HepG2 (cell line): ENCODE data around the gene HEPACAM. TPM values are rescaled to one million over a fixed set of nuclear protein-coding genes. Genes with fewer than 3 reads are reported as not detected.

Source experiments
- CBFB ChIP-seq: sonication (generic); formaldehyde crosslinking; IDR thresholded peaks from 2 replicates; pipeline ENCODE4 v1.4.0; 2020; ENCODE audit warnings: missing genetic modification reagents
- CEBPB ChIP-seq: IDR thresholded peaks from 2 replicates; pipeline ENCODE4 v1.6.1; 2011; ENCODE audit warnings: low read depth, low read length, improper control_type of control experiment, borderline replicate concordance
- CREM ChIP-seq, 2 experiments: sonication (generic) in 1 of 2; formaldehyde crosslinking in 1 of 2; IDR thresholded peaks; 2 replicates each; pipeline versions ENCODE4 v1.4.0 to v1.6.1; 2016 to 2020; ENCODE audit warnings: antibody characterized with exemption in 1 of 2, mild to moderate bottlenecking in 1 of 2, missing genetic modification reagents in 1 of 2
- HNF4A ChIP-seq: sonication (generic); formaldehyde crosslinking; IDR thresholded peaks from 2 replicates; pipeline ENCODE4 v1.4.0; 2020; ENCODE audit warnings: missing genetic modification reagents
- JARID2 ChIP-seq: sonication (generic); formaldehyde crosslinking; IDR thresholded peaks from 2 replicates; pipeline ENCODE4 v1.8.1; 2023; ENCODE audit warnings: missing genetic modification reagents, inconsistent platforms; ENCODE audit not compliant: insufficient replicate concordance
- MED1 ChIP-seq: sonication (generic); formaldehyde crosslinking; IDR thresholded peaks from 2 replicates; pipeline ENCODE4 v1.4.0; 2020; ENCODE audit warnings: missing genetic modification reagents
- NCOA2 ChIP-seq: sonication (generic); formaldehyde crosslinking; IDR thresholded peaks from 2 replicates; pipeline ENCODE4 v1.8.0; 2022; ENCODE audit warnings: inconsistent platforms
- SNRNP70 ChIP-seq: fragments of 200-400 bp; formaldehyde crosslinking; IDR thresholded peaks from 2 replicates; pipeline ENCODE4 v1.6.1; 2017; ENCODE audit warnings: mild to moderate bottlenecking, low read depth, low read length, moderate library complexity
- TAF15 ChIP-seq: fragments of 200-400 bp; formaldehyde crosslinking; IDR thresholded peaks from one replicate; pipeline ENCODE4 v1.6.1; 2018; ENCODE audit warnings: mild to moderate bottlenecking, low read depth, low read length; ENCODE audit not compliant: poor library complexity, severe bottlenecking
- TCF7 ChIP-seq: sonication (generic); IDR thresholded peaks from 2 replicates; pipeline ENCODE4 v1.6.1; 2016; ENCODE audit warnings: antibody characterized with exemption, low read depth
- ZKSCAN1 ChIP-seq: fragments of 150-350 bp; IDR thresholded peaks from 2 replicates; pipeline ENCODE4 v1.6.1; 2014; ENCODE audit warnings: low read length
- ZNF329 ChIP-seq: sonication (generic); formaldehyde crosslinking; IDR thresholded peaks from 2 replicates; pipeline ENCODE4 v1.9.0; 2021; ENCODE audit warnings: low read depth, mild to moderate bottlenecking, missing genetic modification reagents
- ZNF33B ChIP-seq: sonication (generic); formaldehyde crosslinking; IDR thresholded peaks from 2 replicates; pipeline ENCODE4 v1.5.1; 2020; ENCODE audit warnings: mild to moderate bottlenecking, missing genetic modification reagents
- ZNF468 ChIP-seq: sonication (generic); formaldehyde crosslinking; IDR thresholded peaks from 2 replicates; pipeline ENCODE4 v1.8.0; 2022; ENCODE audit warnings: mild to moderate bottlenecking, moderate library complexity, missing genetic modification reagents
- ZNF510 ChIP-seq: sonication (generic); formaldehyde crosslinking; IDR thresholded peaks from 2 replicates; pipeline ENCODE4 v1.4.0; 2020; ENCODE audit warnings: low read depth, mild to moderate bottlenecking, missing genetic modification reagents
- ZNF589 ChIP-seq: sonication (generic); formaldehyde crosslinking; conservative IDR thresholded peaks from 2 replicates; pipeline ENCODE4 v1.8.0; 2022; ENCODE audit warnings: mild to moderate bottlenecking, moderate library complexity, missing genetic modification reagents
- ZNF605 ChIP-seq: sonication (generic); formaldehyde crosslinking; IDR thresholded peaks from 2 replicates; pipeline ENCODE4 v1.8.0; 2022; ENCODE audit warnings: mild to moderate bottlenecking, missing genetic modification reagents
- ZNF614 ChIP-seq: IDR thresholded peaks from 2 replicates; pipeline ENCODE4 v1.6.1; 2018; ENCODE audit warnings: missing biosample characterization, missing genetic modification reagents, inconsistent platforms, borderline replicate concordance
- ZNF652 ChIP-seq: IDR thresholded peaks from 2 replicates; pipeline ENCODE4 v1.6.1; 2016; ENCODE audit warnings: low read depth, borderline replicate concordance
- ZNF724P ChIP-seq: sonication (generic); formaldehyde crosslinking; IDR thresholded peaks from 2 replicates; pipeline ENCODE4 v1.8.0; 2022; ENCODE audit warnings: missing genetic modification reagents, borderline replicate concordance
- ZNF773 ChIP-seq: sonication (generic); formaldehyde crosslinking; IDR thresholded peaks from 2 replicates; pipeline ENCODE4 v1.4.0; 2020; ENCODE audit warnings: missing genetic modification reagents, borderline replicate concordance
- ZSCAN12 ChIP-seq: sonication (generic); formaldehyde crosslinking; IDR thresholded peaks from 2 replicates; pipeline ENCODE4 v1.9.0; 2021; ENCODE audit warnings: mild to moderate bottlenecking, missing genetic modification reagents
- polyA plus RNA-seq, 8 experiments: library from polyadenylated mRNA; depleted of rRNA in 3 of 8; stranded (reverse) in 7 of 8; unstranded in 1 of 8; fragments of >200 nt; fragmentation: Illumina TruSeq in 4 of 8; extraction: Trizol in 4 of 8; gene quantifications; 2 replicates each; pipeline versions ENCODE4 v1.2.1 to v1.2.3, GENCODE V29; 2011 to 2016; ENCODE audit warnings: low read depth in 4 of 8, missing spikeins in 1 of 8, mixed read lengths in 1 of 8; ENCODE audit not compliant: insufficient read depth in 1 of 8
- total RNA-seq, 5 experiments: library from RNA; depleted of rRNA; stranded (reverse); fragments of >200 nt; fragmentation: Illumina TruSeq; extraction: Trizol; gene quantifications; 2 replicates each; pipeline ENCODE4 v1.2.3, GENCODE V29; 2016; ENCODE audit warnings: low read depth in 1 of 5
- TF ChIP-seq, protein P1 (sequence below): sonication (generic); formaldehyde crosslinking; IDR thresholded peaks from 2 replicates; pipeline ENCODE4 v1.5.0; 2020; ENCODE audit warnings: mild to moderate bottlenecking, missing genetic modification reagents, moderate library complexity
- TF ChIP-seq, protein P2 (sequence below): IDR thresholded peaks from 2 replicates; pipeline ENCODE4 v1.6.1; 2016; ENCODE audit warnings: missing biosample characterization, missing genetic modification reagents, low read depth
- TF ChIP-seq, protein P3 (sequence below): sonication (generic); formaldehyde crosslinking; IDR thresholded peaks from 2 replicates; pipeline ENCODE4 v1.4.0; 2020; ENCODE audit warnings: missing genetic modification reagents, borderline replicate concordance

HEPACAM gene
- total and polyA plus RNA-seq, 2 of the 13 experiments (the other 11 are each of a cell fraction or from before 2014, with no cell fraction given) = 66.9 to 121 TPM

DNA sequence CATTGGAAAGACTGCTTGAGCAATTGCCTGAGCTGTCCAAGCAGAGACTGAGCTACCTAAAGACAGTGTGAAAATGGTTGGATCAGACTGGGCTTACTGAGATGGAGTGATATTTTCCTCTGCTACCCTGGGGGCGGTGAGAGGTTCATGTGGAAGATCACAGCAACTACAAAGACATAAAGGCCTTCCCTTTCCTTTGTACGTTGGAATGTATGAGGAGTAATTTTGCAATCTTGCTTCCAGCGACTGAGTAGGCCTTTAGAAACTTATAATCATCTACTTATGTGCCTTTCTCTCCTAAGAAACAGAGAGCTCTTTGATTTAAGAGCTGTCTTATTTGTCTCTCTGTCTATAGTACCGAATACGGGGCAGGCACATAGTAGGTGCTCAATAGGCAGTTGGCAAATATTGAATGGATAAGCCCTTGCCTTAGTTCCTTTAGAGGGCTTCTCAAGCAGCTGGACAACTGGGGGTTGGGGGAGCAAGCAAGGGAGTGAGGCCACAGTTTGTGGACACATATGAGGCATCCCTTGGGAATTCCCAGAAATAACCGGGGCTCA lies 2.4 kb upstream of the HEPACAM start (continued):
- TF ChIP-seq SNRNP70 (no peak), CREM (IDR thresholded peaks at IDR 0.05) (peak; percentile 40; the same call in 1 of the 2 replicates), CREM (CRISPR knock-in tag; IDR thresholded peaks at IDR 0.05) (no peak), TCF7 (peak; percentile 82), ZNF329 (CRISPR knock-in tag) (no peak), ZNF33B (CRISPR knock-in tag) (no peak), CBFB (CRISPR knock-in tag) (no peak), HNF4A (CRISPR knock-in tag) (peak; percentile 32), ZNF510 (CRISPR knock-in tag) (no peak), MED1 (CRISPR knock-in tag) (0 out of 2 replicates have a peak, but pooled peaks have one; percentile 31), ZNF468 (CRISPR knock-in tag) (no peak), ZSCAN12 (CRISPR knock-in tag) (no peak), ZNF724P (no peak), ZNF652 (CRISPR knock-in tag) (no peak), ZNF605 (no peak), CEBPB (peak; percentile 41; the same call in 1 of the 2 replicates), ZKSCAN1 (peak; percentile 93), JARID2 (no peak), ZNF773 (no peak), NCOA2 (CRISPR knock-in tag) (peak; percentile 57; the same call in 1 of the 2 replicates), TAF15 (no peak), ZNF589 (CRISPR knock-in tag) (no peak), ZNF614 (CRISPR knock-in tag) (no peak)
- TF ChIP-seq, protein P1, sequence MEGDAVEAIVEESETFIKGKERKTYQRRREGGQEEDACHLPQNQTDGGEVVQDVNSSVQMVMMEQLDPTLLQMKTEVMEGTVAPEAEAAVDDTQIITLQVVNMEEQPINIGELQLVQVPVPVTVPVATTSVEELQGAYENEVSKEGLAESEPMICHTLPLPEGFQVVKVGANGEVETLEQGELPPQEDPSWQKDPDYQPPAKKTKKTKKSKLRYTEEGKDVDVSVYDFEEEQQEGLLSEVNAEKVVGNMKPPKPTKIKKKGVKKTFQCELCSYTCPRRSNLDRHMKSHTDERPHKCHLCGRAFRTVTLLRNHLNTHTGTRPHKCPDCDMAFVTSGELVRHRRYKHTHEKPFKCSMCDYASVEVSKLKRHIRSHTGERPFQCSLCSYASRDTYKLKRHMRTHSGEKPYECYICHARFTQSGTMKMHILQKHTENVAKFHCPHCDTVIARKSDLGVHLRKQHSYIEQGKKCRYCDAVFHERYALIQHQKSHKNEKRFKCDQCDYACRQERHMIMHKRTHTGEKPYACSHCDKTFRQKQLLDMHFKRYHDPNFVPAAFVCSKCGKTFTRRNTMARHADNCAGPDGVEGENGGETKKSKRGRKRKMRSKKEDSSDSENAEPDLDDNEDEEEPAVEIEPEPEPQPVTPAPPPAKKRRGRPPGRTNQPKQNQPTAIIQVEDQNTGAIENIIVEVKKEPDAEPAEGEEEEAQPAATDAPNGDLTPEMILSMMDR (CRISPR knock-in tag) = no peak
- TF ChIP-seq, protein P2, sequence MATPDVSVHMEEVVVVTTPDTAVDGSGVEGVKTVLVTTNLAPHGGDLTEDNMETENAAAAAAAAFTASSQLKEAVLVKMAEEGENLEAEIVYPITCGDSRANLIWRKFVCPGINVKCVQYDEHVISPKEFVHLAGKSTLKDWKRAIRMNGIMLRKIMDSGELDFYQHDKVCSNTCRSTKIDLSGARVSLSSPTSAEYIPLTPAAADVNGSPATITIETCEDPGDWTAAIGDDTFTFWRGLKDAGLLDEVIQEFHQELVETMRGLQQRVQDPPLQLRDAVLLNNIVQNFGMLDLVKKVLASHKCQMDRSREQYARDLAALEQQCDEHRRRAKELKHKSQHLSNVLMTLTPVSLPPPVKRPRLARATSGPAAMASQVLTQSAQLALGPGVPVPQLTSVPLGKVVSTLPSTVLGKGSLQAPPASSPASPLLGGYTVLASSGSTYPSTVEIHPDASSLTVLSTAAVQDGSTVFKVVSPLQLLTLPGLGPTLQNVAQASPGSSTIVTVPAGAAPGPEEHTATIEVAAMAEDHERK = no peak
- TF ChIP-seq, protein P3, sequence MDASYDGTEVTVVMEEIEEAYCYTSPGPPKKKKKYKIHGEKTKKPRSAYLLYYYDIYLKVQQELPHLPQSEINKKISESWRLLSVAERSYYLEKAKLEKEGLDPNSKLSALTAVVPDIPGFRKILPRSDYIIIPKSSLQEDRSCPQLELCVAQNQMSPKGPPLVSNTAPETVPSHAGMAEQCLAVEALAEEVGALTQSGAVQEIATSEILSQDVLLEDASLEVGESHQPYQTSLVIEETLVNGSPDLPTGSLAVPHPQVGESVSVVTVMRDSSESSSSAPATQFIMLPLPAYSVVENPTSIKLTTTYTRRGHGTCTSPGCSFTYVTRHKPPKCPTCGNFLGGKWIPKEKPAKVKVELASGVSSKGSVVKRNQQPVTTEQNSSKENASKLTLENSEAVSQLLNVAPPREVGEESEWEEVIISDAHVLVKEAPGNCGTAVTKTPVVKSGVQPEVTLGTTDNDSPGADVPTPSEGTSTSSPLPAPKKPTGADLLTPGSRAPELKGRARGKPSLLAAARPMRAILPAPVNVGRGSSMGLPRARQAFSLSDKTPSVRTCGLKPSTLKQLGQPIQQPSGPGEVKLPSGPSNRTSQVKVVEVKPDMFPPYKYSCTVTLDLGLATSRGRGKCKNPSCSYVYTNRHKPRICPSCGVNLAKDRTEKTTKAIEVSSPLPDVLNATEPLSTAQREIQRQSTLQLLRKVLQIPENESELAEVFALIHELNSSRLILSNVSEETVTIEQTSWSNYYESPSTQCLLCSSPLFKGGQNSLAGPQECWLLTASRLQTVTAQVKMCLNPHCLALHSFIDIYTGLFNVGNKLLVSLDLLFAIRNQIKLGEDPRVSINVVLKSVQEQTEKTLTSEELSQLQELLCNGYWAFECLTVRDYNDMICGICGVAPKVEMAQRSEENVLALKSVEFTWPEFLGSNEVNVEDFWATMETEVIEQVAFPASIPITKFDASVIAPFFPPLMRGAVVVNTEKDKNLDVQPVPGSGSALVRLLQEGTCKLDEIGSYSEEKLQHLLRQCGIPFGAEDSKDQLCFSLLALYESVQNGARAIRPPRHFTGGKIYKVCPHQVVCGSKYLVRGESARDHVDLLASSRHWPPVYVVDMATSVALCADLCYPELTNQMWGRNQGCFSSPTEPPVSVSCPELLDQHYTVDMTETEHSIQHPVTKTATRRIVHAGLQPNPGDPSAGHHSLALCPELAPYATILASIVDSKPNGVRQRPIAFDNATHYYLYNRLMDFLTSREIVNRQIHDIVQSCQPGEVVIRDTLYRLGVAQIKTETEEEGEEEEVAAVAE (CRISPR knock-in tag) = no peak
